Measurements from ENCODE around the gene DNAI2. TPM values are rescaled to one million over a fixed set of nuclear protein-coding genes. Genes with fewer than 3 reads are reported as not detected.

The DNAI2 gene
- total RNA-seq, 1 experiment from 2014 or later, result not detected

GRCh38 chr17:74355065-74355464, 81.0 kb downstream of the DNAI2 start:
- intact Hi-C loops (cut with micrococcal nuclease; ENCODE audit: unreplicated experiment), result no loop called here
- H3K4me3 ChIP-seq (ENCODE audit: low read depth, low read length), result no peak overlapping the region

GRCh38 chr17:74356646-74357465, 82.8 kb downstream of the DNAI2 start:
- ChIA-PET POLR2A (no interaction called here), CTCF (interaction anchor here (0.7 to 1.4 kb wide), 5 partner anchors 10 to 22 kb away, joined by 3 to 4 read pairs (median 3); partner anchors contain the start of gene GPR142)
- Mint-ChIP-seq H3K4me3 (ENCODE audit: unreplicated experiment) (peak overlapping the region; percentile 40), H3K9me3 (ENCODE audit: unreplicated experiment) (no peaks in the 10 kb centered on the region), H3K27me3 (ENCODE audit: insufficient read depth, unreplicated experiment) (peaks cover 11% of the 10 kb centered on the region), H3K4me1 (ENCODE audit: low read depth, unreplicated experiment) (no peaks in the 10 kb centered on the region), H3K27ac (ENCODE audit: unreplicated experiment) (no peak overlapping the region), H3K36me3 (ENCODE audit: insufficient read depth, unreplicated experiment) (no peaks in the 10 kb centered on the region)
- H3K9me3 ChIP-seq, result no peaks in the 10 kb centered on the region
- no peaks in the 10 kb centered on the region for H3K4me1 ChIP-seq
- no peak for TF ChIP-seq CTCF (IDR thresholded peaks at IDR 0.05; ENCODE audit: insufficient read depth in 1 of 2, low read depth in 1 of 2, low read length in 1 of 2, severe bottlenecking in 1 of 2, unreplicated experiment in 1 of 2)
- no peaks in the 10 kb centered on the region for H3K36me3 ChIP-seq (ENCODE audit: control insufficient read depth, insufficient read depth, low read length)
- intact Hi-C loops (cut with micrococcal nuclease; ENCODE audit: unreplicated experiment), result no loop called here
- no TSS peak for BruUV-seq (replicated peaks)
- DNase-seq, result peak in 1 of 2 experiments; percentile 37
- no peaks in the 10 kb centered on the region; the same call in 1 of the 2 replicates for H3K27me3 ChIP-seq (replicated peaks; ENCODE audit: control insufficient read depth, insufficient read depth, low read length)
- peak overlapping the region; percentile 33 for H3K4me3 ChIP-seq (ENCODE audit: low read depth, low read length)

More at GRCh38 chr17:74355065-74355464, 81.0 kb downstream of the DNAI2 start:
- CTCF ChIA-PET, result interaction anchor here (0.6 kb wide), 1 partner anchor 394 kb away, joined by 4 read pairs; no protein-coding TSS in a partner anchor
- POLR2A ChIA-PET, result no interaction called here
- no peak for DNase-seq
- no peak for TF ChIP-seq CTCF (IDR thresholded peaks at IDR 0.05; ENCODE audit: insufficient read depth in 1 of 2, low read depth in 1 of 2, low read length in 1 of 2, severe bottlenecking in 1 of 2, unreplicated experiment in 1 of 2)
- Mint-ChIP-seq H3K36me3 (ENCODE audit: insufficient read depth, unreplicated experiment) (no peaks in the 10 kb centered on the region), H3K27ac (ENCODE audit: unreplicated experiment) (no peak overlapping the region), H3K4me3 (ENCODE audit: unreplicated experiment) (no peak overlapping the region), H3K9me3 (ENCODE audit: unreplicated experiment) (no peaks in the 10 kb centered on the region), H3K4me1 (ENCODE audit: low read depth, unreplicated experiment) (no peaks in the 10 kb centered on the region), H3K27me3 (ENCODE audit: insufficient read depth, unreplicated experiment) (peaks cover 15% of the 10 kb centered on the region)
- H3K9me3 ChIP-seq, result no peaks in the 10 kb centered on the region
- no peaks in the 10 kb centered on the region for H3K4me1 ChIP-seq
- BruUV-seq (replicated peaks), result no TSS peak
- no peaks in the 10 kb centered on the region for H3K36me3 ChIP-seq (ENCODE audit: control insufficient read depth, insufficient read depth, low read length)
- H3K27me3 ChIP-seq (replicated peaks; ENCODE audit: control insufficient read depth, insufficient read depth, low read length), result no peaks in the 10 kb centered on the region

- no peaks in the 10 kb centered on the region for H3K4me1 ChIP-seq
- no peak overlapping the region for H3K27ac Mint-ChIP-seq (ENCODE audit: unreplicated experiment)
- BruUV-seq (replicated peaks), result no TSS peak
- POLR2A ChIA-PET, result no interaction called here
- TF ChIP-seq CTCF (IDR thresholded peaks at IDR 0.05; ENCODE audit: insufficient read depth in 1 of 2, low read depth in 1 of 2, low read length in 1 of 2, severe bottlenecking in 1 of 2, unreplicated experiment in 1 of 2), result no peak
- CTCF ChIA-PET, result interaction anchor here (0.7 to 1.4 kb wide), 4 partner anchors 10 to 22 kb away, joined by 3 to 4 read pairs (median 3); partner anchors contain the start of gene GPR142
- no peak for DNase-seq
- H3K4me3 Mint-ChIP-seq (ENCODE audit: unreplicated experiment), result no peak overlapping the region
- peak overlapping the region; percentile 33 for H3K4me3 ChIP-seq (ENCODE audit: low read depth, low read length)
- no peaks in the 10 kb centered on the region for H3K4me1 Mint-ChIP-seq (ENCODE audit: low read depth, unreplicated experiment)
- H3K9me3 Mint-ChIP-seq (ENCODE audit: unreplicated experiment), result no peaks in the 10 kb centered on the region
- H3K9me3 ChIP-seq, result no peaks in the 10 kb centered on the region
- H3K36me3 ChIP-seq (ENCODE audit: control insufficient read depth, insufficient read depth, low read length), result no peaks in the 10 kb centered on the region
- H3K27me3 ChIP-seq (replicated peaks; ENCODE audit: control insufficient read depth, insufficient read depth, low read length), result no peaks in the 10 kb centered on the region; the same call in 1 of the 2 replicates
- H3K36me3 Mint-ChIP-seq (ENCODE audit: insufficient read depth, unreplicated experiment), result no peaks in the 10 kb centered on the region
- intact Hi-C loops (cut with micrococcal nuclease; ENCODE audit: unreplicated experiment), result no loop called here
- peaks cover 11% of the 10 kb centered on the region for H3K27me3 Mint-ChIP-seq (ENCODE audit: insufficient read depth, unreplicated experiment)
Measured at GRCh38 chr17:74357466-74357809, 83.4 kb downstream of the DNAI2 start.

Data from Caco-2 (cell line).